Keratinocyte (primary cell): ENCODE measurements around the gene TACC2.
A peak's percentile ranks its signal among the peaks of the same experiment; 100 is the strongest.

Experiments
- CTCF ChIP-seq, 3 experiments: IDR thresholded peaks in 1 of 3; conservative IDR thresholded peaks in 1 of 3; optimal IDR thresholded peaks in 1 of 3; 2 replicates in 2 of 3; 3 replicates in 1 of 3; pipeline versions ENCODE3 to v1.5.1; 2011; ENCODE audit warnings: low read length in 3 of 3, mild to moderate bottlenecking in 3 of 3, moderate library complexity in 2 of 3, control low read depth in 1 of 3, inconsistent platforms in 1 of 3; ENCODE audit not compliant: insufficient read depth in 2 of 3; ENCODE audit errors: extremely low read depth in 1 of 3
- EZH2 ChIP-seq: IDR thresholded peaks from one replicate; pipeline ENCODE4 v1.6.1; 2012; ENCODE audit warnings: inconsistent platforms, mild to moderate bottlenecking, low read length, moderate library complexity

DNA sequence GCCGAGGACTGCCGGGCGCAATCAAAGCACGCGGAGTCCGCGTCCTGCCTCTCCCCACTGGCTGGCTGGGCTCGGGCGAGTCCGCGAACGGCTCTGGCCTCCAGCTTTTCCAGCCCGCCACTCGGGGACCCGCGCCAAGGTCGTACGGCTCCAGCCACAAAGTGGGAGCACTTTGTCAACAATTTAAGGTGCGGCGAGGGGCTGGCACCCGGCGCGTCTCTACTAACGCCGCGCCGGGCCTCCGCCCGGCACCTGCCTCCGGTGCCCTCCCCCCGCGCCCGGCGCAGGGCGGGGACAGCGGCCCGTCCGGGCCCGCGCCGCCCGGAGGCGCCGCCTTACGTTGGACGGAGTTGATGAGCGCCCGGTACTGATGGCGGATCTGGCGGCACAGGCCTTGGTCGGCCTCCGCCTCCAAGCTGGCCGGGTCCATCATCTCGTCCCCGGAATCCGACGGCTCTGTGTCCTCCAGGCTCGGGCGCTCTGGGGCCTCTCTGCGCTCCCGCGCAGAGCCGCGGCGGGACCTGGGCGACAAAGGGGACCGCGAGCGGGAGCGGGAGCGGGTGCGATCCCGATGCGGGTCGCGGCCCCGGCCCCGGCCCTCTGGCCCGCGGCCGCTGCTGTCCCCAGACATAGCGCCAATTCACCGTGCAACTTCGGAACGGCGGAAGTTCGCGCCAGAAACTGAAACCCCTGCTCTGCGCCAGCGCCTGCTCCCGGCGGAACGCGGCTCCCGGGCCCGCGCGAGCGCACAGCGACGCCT lies 14.2 kb upstream of the TACC2 start, which contains the start of gene NSMCE4A:
- TF ChIP-seq CTCF (optimal IDR thresholded peaks at IDR 0.05 in 1 of 3, IDR thresholded peaks at IDR 0.05 in 1 of 3, conservative IDR thresholded peaks at IDR 0.05 in 1 of 3; ENCODE audit: extremely low read depth in 1 of 3, insufficient read depth in 2 of 3, low read length in 3 of 3) (peak in 1 of 3 experiments; percentile 77), EZH2 (no peak)
